Measurements from ENCODE around the gene A4GALT. TPM values are rescaled to one million over a fixed set of nuclear protein-coding genes. Genes with fewer than 3 reads are reported as not detected.

Gene A4GALT
- total and polyA plus RNA-seq, 2 of the 13 experiments (the other 11 are each of a cell fraction or from before 2014, with no cell fraction given) = 0.09 to 1.1 TPM

- TF ChIP-seq GMEB1 (CRISPR knock-in tag; IDR thresholded peaks at IDR 0.05; ENCODE audit: borderline replicate concordance) (peak; percentile 48; the same call in 1 of the 2 replicates), ZNF235 (CRISPR knock-in tag; IDR thresholded peaks at IDR 0.05; ENCODE audit: borderline replicate concordance) (no peak), ZNF839 (CRISPR knock-in tag; IDR thresholded peaks at IDR 0.05; ENCODE audit: borderline replicate concordance) (no peak), SALL1 (CRISPR knock-in tag; IDR thresholded peaks at IDR 0.05) (peak; percentile 93), MLX (CRISPR knock-in tag; IDR thresholded peaks at IDR 0.05) (peak; percentile 53; the same call in 1 of the 2 replicates), ZNF788 (CRISPR knock-in tag; IDR thresholded peaks at IDR 0.05; ENCODE audit: borderline replicate concordance) (peak; percentile 70; the same call in 1 of the 2 replicates), NCOA2 (CRISPR knock-in tag; IDR thresholded peaks at IDR 0.05) (peak; percentile 56), MTA3 (CRISPR knock-in tag; IDR thresholded peaks at IDR 0.05) (no peak), MED1 (CRISPR knock-in tag; IDR thresholded peaks at IDR 0.05) (peak; percentile 80), ZNF296 (CRISPR knock-in tag; conservative IDR thresholded peaks at IDR 0.05) (no peak), ZNF609 (CRISPR knock-in tag; IDR thresholded peaks at IDR 0.05; ENCODE audit: borderline replicate concordance) (peak; percentile 68; the same call in 1 of the 2 replicates), IKZF5 (CRISPR knock-in tag; IDR thresholded peaks at IDR 0.05) (peak; percentile 57; the same call in 1 of the 2 replicates), SAP130 (CRISPR knock-in tag; IDR thresholded peaks at IDR 0.05; ENCODE audit: low read depth) (peak; percentile 82)
- TF ChIP-seq, protein P1, sequence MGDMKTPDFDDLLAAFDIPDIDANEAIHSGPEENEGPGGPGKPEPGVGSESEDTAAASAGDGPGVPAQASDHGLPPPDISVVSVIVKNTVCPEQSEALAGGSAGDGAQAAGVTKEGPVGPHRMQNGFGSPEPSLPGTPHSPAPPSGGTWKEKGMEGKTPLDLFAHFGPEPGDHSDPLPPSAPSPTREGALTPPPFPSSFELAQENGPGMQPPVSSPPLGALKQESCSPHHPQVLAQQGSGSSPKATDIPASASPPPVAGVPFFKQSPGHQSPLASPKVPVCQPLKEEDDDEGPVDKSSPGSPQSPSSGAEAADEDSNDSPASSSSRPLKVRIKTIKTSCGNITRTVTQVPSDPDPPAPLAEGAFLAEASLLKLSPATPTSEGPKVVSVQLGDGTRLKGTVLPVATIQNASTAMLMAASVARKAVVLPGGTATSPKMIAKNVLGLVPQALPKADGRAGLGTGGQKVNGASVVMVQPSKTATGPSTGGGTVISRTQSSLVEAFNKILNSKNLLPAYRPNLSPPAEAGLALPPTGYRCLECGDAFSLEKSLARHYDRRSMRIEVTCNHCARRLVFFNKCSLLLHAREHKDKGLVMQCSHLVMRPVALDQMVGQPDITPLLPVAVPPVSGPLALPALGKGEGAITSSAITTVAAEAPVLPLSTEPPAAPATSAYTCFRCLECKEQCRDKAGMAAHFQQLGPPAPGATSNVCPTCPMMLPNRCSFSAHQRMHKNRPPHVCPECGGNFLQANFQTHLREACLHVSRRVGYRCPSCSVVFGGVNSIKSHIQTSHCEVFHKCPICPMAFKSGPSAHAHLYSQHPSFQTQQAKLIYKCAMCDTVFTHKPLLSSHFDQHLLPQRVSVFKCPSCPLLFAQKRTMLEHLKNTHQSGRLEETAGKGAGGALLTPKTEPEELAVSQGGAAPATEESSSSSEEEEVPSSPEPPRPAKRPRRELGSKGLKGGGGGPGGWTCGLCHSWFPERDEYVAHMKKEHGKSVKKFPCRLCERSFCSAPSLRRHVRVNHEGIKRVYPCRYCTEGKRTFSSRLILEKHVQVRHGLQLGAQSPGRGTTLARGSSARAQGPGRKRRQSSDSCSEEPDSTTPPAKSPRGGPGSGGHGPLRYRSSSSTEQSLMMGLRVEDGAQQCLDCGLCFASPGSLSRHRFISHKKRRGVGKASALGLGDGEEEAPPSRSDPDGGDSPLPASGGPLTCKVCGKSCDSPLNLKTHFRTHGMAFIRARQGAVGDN (CRISPR knock-in tag; IDR thresholded peaks at IDR 0.05) = peak; percentile 56
- TF ChIP-seq, protein P2, sequence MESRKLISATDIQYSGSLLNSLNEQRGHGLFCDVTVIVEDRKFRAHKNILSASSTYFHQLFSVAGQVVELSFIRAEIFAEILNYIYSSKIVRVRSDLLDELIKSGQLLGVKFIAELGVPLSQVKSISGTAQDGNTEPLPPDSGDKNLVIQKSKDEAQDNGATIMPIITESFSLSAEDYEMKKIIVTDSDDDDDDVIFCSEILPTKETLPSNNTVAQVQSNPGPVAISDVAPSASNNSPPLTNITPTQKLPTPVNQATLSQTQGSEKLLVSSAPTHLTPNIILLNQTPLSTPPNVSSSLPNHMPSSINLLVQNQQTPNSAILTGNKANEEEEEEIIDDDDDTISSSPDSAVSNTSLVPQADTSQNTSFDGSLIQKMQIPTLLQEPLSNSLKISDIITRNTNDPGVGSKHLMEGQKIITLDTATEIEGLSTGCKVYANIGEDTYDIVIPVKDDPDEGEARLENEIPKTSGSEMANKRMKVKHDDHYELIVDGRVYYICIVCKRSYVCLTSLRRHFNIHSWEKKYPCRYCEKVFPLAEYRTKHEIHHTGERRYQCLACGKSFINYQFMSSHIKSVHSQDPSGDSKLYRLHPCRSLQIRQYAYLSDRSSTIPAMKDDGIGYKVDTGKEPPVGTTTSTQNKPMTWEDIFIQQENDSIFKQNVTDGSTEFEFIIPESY (CRISPR knock-in tag; IDR thresholded peaks at IDR 0.05) = 0 out of 2 replicates have a peak, but pooled peaks have one; percentile 9
Observed at GRCh38 chr22:42754658-42755057, 34.0 kb upstream of the A4GALT start (continued).

All from HepG2 (cell line).